SK-N-SH (cell line): ENCODE measurements around the gene LANCL2.

Source experiments
- CHD2 ChIP-seq: fragments of 150-350 bp; IDR thresholded peaks from 2 replicates; pipeline ENCODE4 v1.6.1; 2018; ENCODE audit warnings: low read length; ENCODE audit not compliant: partially characterized antibody
- CTCF ChIP-seq: fragments of 200-600 bp; sonication (generic); IDR thresholded peaks from 2 replicates; pipeline ENCODE4 v1.6.1; 2017; ENCODE audit warnings: antibody characterized with exemption, mild to moderate bottlenecking, moderate library complexity
- ELF1 ChIP-seq: IDR thresholded peaks from 2 replicates; pipeline ENCODE4 v1.4.0; 2012
- EZH2phosphoT487 ChIP-seq: fragments of 200-600 bp; sonication (generic); IDR thresholded peaks from 2 replicates; pipeline ENCODE4 v1.6.1; 2017; ENCODE audit warnings: low read depth, mixed run types, mild to moderate bottlenecking, antibody characterized with exemption, moderate library complexity, borderline replicate concordance
- JUND ChIP-seq: IDR thresholded peaks from 2 replicates; pipeline ENCODE4 v1.4.0; 2012
- MAX ChIP-seq: IDR thresholded peaks from 2 replicates; pipeline ENCODE4 v1.4.0; 2012; ENCODE audit warnings: low read depth
- NRF1 ChIP-seq: IDR thresholded peaks from 2 replicates; pipeline ENCODE4 v1.6.1; 2012; ENCODE audit warnings: low read depth, mild to moderate bottlenecking, low read length
- POLR2AphosphoS5 ChIP-seq: IDR thresholded peaks from 2 replicates; pipeline ENCODE4 v1.6.1; 2012; ENCODE audit warnings: low read depth, low read length
- RAD21 ChIP-seq: IDR thresholded peaks from 2 replicates; pipeline ENCODE4 v1.6.1; 2012; ENCODE audit warnings: mild to moderate bottlenecking, low read length
- REST ChIP-seq: IDR thresholded peaks from 2 replicates; pipeline ENCODE4 v1.6.1; 2012; ENCODE audit warnings: mild to moderate bottlenecking, low read depth, low read length, moderate library complexity
- RXRA ChIP-seq: IDR thresholded peaks from 2 replicates; pipeline ENCODE4 v1.4.0; 2012; ENCODE audit warnings: low read depth, mild to moderate bottlenecking, borderline replicate concordance
- USF1 ChIP-seq: IDR thresholded peaks from 2 replicates; pipeline ENCODE4 v1.4.0; 2012; ENCODE audit warnings: low read depth, borderline replicate concordance
- YY1 ChIP-seq: IDR thresholded peaks from 2 replicates; pipeline ENCODE4 v1.4.0; 2012; ENCODE audit warnings: low read depth, mild to moderate bottlenecking
- ZBTB33 ChIP-seq: IDR thresholded peaks from 2 replicates; pipeline ENCODE4 v1.4.0; 2012; ENCODE audit warnings: low read depth, borderline replicate concordance

GRCh38 chr7:55343860-55344606, 21.1 kb upstream of the LANCL2 start:
- no peak for TF ChIP-seq REST
- TF ChIP-seq CTCF = no peak
- no peak for TF ChIP-seq EZH2phosphoT487
- no peak for TF ChIP-seq RAD21
- TF ChIP-seq NRF1 = no peak
- no peak for TF ChIP-seq MAX
- no peak for TF ChIP-seq JUND
- no peak for TF ChIP-seq RXRA
- no peak for TF ChIP-seq ZBTB33
- TF ChIP-seq USF1 = no peak
- no peak for TF ChIP-seq CHD2
- TF ChIP-seq POLR2AphosphoS5 = no peak
- TF ChIP-seq ELF1 = no peak
- TF ChIP-seq YY1 = no peak
